Tibial artery (tissue), 4 donors: ENCODE data around the gene MDFI.

Experiments used
- DNase-seq, 2 donors: peaks; one replicate each; pipeline ENCODE4 v3.0.0-alpha.2; 2019
- H3K27ac ChIP-seq, 2 donors: fragments of 200-600 bp; sonication (generic) in 1 of 2; 1 replicate in 1 of 2; 2 replicates in 1 of 2; pipeline ENCODE4 v1.5.1; 2018 to 2019; ENCODE audit warnings: mild to moderate bottlenecking in 1 of 2
- H3K27me3 ChIP-seq, 2 donors: fragments of 200-600 bp; sonication (generic) in 1 of 2; one replicate each; pipeline versions ENCODE4 v1.5.1 to v1.6.0; 2016 to 2019
- H3K36me3 ChIP-seq, 3 donors: fragments of 200-600 bp; sonication (generic) in 2 of 3; one replicate each; pipeline ENCODE4 v1.5.1; 2016 to 2019; ENCODE audit warnings: mild to moderate bottlenecking in 2 of 3
- H3K4me1 ChIP-seq, 4 donors: fragments of 200-600 bp; sonication (generic) in 2 of 4; 1 replicate in 3 of 4; 2 replicates in 1 of 4; pipeline ENCODE4 v1.5.1; 2016 to 2019
- H3K4me3 ChIP-seq, 2 donors: fragments of 200-600 bp; sonication (generic) in 1 of 2; 1 replicate in 1 of 2; 2 replicates in 1 of 2; pipeline ENCODE4 v1.5.1; 2018 to 2019; ENCODE audit warnings: mild to moderate bottlenecking in 2 of 2
- H3K9me3 ChIP-seq, 3 donors: fragments of 200-600 bp; sonication (generic) in 1 of 3; one replicate each; pipeline ENCODE4 v1.5.1; 2016 to 2019
- CTCF ChIP-seq, 2 experiments: fragments of 200-600 bp in 1 of 2; fragments of 450-650 bp in 1 of 2; IDR thresholded peaks; one replicate each; pipeline ENCODE4 v1.5.1; 2017 to 2019; ENCODE audit warnings: antibody characterized with exemption in 2 of 2, mild to moderate bottlenecking in 1 of 2, moderate library complexity in 1 of 2
- intact Hi-C: fragments of 100-400 bp; cut with DNase I; formaldehyde crosslinking; loops from one replicate; pipeline ENCODE4 v1.15.0; 2023; ENCODE audit warnings: low total_unique reads

The MDFI gene

DNA sequence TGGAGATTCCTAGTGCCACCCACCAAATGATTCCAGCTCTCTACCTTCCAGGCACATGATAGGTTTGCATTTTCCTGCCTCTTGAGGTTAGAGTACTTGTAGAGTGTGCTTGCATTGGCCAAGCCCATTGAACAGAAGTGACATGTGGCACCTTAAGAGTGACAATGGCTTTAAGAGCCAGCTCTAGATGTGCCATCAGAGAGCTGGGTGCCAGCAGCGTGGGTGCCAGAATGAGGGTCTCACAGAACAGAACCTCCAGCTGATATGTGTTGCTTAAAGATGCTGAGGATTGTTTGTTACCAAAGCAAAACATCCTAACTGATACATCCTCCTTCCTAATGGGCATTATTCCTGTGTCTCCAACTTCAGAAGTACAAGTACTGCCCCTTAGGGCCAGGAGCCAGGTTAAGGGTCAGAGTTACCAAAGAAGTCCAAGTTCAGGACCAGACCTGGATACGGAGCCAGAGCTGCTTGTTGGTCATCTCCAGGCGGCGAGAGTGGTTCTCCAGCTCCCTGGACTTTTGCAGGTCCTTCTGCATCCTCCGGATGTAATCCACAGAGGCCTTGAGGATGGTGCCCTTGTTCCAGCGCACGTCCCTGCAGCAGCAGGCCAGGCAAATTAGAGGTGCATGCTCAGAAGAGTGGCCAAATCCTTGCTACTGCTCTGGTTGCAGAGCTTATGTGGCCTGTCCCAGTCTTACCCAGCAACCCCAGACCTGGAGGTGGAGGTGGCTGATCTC, 47.5 kb downstream of the MDFI start:
- no peak for TF ChIP-seq CTCF (IDR thresholded peaks at IDR 0.05)
- DNase-seq, result peak; percentile 4 to 53
- H3K36me3 ChIP-seq, result peaks cover 27 to 64% (median 53%) of the 10 kb centered on the region in 3 donors

DNA sequence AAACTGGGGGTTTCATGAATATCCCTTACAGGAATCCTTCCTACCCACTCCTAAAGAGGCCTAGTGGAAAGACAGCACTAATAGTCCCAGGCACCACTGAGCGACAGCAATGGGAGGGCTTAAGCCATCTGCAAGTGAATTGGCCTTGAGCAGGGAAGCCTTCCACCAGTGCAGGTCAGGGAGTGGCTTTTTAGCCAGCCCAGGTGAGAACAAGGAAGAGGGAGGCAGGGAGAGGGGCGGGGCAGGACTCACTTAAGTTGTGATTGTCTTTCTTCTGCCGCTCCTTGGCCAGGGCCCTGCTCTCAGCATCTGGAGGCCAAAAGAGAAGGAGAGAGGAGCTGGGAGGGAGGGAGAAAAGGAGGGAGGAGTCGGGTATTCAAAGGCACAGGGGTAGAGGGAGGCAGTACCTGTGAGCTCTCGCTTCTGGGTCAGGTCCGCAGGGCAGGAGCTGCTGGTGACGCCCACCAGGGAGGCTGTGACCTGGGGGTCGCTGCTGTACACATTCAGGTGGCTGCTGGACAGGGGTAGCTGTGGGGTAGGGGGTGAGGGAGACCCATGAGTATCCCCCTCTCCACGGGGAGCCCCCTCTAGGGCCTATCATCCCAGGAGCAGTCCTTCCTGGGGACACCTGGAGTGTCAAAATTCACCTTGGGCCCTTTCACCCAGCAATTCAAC, 49.4 kb downstream of the MDFI start:
- Histone ChIP-seq H3K4me1 (peaks cover 0 to 15% (median 12%) of the 10 kb centered on the region in 4 donors), H3K36me3 (peaks cover 31 to 71% (median 57%) of the 10 kb centered on the region in 3 donors), H3K9me3 (no peaks in the 10 kb centered on the region), H3K27ac (no peak overlapping the region), H3K27me3 (no peaks in the 10 kb centered on the region), H3K4me3 (no peak overlapping the region)
- peak in 1 of 2 donors; percentile 40 for DNase-seq
- TF ChIP-seq CTCF (IDR thresholded peaks at IDR 0.05), result no peak
- intact Hi-C loops, result no loop called here

More for the DNA sequence above, 47.5 kb downstream of the MDFI start:
- Histone ChIP-seq H3K4me1 (peaks cover 0 to 23% (median 16%) of the 10 kb centered on the region in 4 donors), H3K4me3 (no peak overlapping the region), H3K27ac (no peak overlapping the region), H3K9me3 (no peaks in the 10 kb centered on the region), H3K27me3 (no peaks in the 10 kb centered on the region)
- intact Hi-C loops, result no loop called here

DNA sequence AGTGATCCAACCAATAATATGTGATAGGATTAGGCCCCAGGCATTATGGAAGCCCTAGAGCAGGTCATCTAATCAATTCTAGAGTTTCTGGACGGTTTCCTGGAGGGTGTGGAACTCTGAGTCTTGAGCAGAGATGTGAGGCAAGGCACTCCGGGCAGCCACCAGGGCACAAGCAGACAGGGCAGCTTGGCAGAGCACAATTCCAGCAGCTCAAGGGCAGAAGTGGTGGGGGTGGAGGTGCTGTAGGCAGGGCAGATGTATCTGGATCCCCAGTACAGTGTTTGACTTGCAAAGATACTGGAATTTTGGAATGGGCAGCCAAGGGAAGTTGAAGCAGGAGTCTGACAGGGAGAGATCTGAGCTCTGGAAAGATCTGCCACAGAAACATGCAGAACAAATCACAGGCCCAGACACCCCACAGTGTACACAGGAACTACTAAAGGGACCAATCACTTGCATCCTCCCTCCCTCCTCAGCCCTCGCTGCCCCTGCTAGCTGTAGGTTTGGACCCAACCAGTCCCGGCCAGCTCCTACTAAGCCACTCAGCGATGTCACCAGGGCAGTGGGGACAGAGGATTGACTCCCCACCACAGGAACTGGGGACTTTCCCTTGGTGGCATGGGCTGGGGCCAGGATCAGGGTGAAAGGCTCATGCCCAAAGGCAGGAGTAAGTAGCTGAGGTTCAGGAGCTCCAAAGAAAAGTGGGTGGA, 50.1 kb downstream of the MDFI start:
- Histone ChIP-seq H3K9me3 (no peaks in the 10 kb centered on the region), H3K36me3 (peaks cover 31 to 71% (median 57%) of the 10 kb centered on the region in 3 donors), H3K4me1 (peaks cover 0 to 9% (median 5%) of the 10 kb centered on the region in 4 donors), H3K27ac (no peak overlapping the region), H3K4me3 (no peak overlapping the region), H3K27me3 (no peaks in the 10 kb centered on the region)
- TF ChIP-seq CTCF (IDR thresholded peaks at IDR 0.05), result no peak
- intact Hi-C loops, result no loop called here
- peak in 1 of 2 donors; percentile 60 for DNase-seq

- Histone ChIP-seq H3K27me3 (no peaks in the 10 kb centered on the region), H3K27ac (no peak overlapping the region), H3K9me3 (no peaks in the 10 kb centered on the region), H3K36me3 (peaks cover 31 to 67% (median 54%) of the 10 kb centered on the region in 3 donors), H3K4me3 (no peak overlapping the region), H3K4me1 (peaks cover 0 to 11% (median 2%) of the 10 kb centered on the region in 4 donors)
- TF ChIP-seq CTCF (IDR thresholded peaks at IDR 0.05), result no peak
- intact Hi-C loops, result no loop called here
- peak in 1 of 2 donors; percentile 39 for DNase-seq
These were observed 51.1 kb downstream of the MDFI start for GRCh38 chr6:41689171-41690008.
